BJ (cell line): ENCODE results near the gene CASP1. TPM values are rescaled to one million over a fixed set of nuclear protein-coding genes. Genes with fewer than 3 reads are reported as not detected.

Experiments
- CTCF ChIA-PET: fragments of 350-600 bp; formaldehyde crosslinking; extraction: SDS; loops from one replicate; lab custom pipeline; 2021; ENCODE audit warnings: antibody characterized with exemption, inconsistent platforms; lab: Yijun Ruan, JAX
- POLR2A ChIA-PET: fragments of 300-600 bp; sonication (Branson Sonifier 250); formaldehyde crosslinking; extraction: SDS; loops from one replicate; lab custom pipeline; 2021; ENCODE audit warnings: antibody characterized with exemption; lab: Charles Lee
- DNase-seq: peaks from one replicate; pipeline ENCODE4 v3.0.0-alpha.2; 2011; ENCODE audit warnings: low read depth
- H3K27me3 ChIP-seq: 2 replicates; pipeline ENCODE4 v1.6.0; 2011; ENCODE audit warnings: low read length; ENCODE audit not compliant: control insufficient read depth, insufficient read depth
- H3K36me3 ChIP-seq: 2 replicates; pipeline ENCODE4 v1.5.1; 2011; ENCODE audit warnings: low read length; ENCODE audit not compliant: control insufficient read depth, insufficient read depth
- H3K4me3 ChIP-seq: 2 replicates; pipeline ENCODE4 v1.5.1; 2011; ENCODE audit warnings: low read depth, mild to moderate bottlenecking, control low read depth, low read length
- polyA plus RNA-seq: library from polyadenylated mRNA; depleted of rRNA; stranded (reverse); fragments of >200 nt; gene quantifications from 2 replicates; pipeline ENCODE4 v1.2.3, GENCODE V29; 2011
- TF ChIP-seq, protein P1 (sequence below): IDR thresholded peaks from 2 replicates; pipeline ENCODE4 v1.5.1; 2011; ENCODE audit warnings: low read depth, mild to moderate bottlenecking, control low read depth, inconsistent platforms, low read length, moderate library complexity; ENCODE audit not compliant: insufficient read depth

Gene CASP1
- polyA plus RNA-seq, 1 experiment = 5.1 TPM

DNA sequence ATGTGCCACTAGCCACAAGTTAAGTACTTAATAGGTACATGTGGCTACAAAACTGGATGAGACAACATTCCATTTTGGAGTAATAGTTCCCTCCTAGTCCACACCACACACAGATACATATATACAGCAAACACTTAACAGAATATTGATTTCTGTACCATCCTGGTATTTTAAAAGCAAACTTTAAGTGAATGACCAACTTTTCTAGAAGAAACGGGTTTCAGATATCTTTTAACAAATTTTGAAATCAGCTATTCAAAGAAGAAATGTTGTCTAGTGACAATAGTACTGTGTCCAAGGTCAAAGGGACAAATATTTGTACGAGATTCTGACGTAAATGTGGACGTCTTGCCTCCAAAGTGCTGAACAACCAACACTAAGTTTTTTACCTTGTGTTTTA, 22.5 kb upstream of the CASP1 start:
- ChIA-PET CTCF (no interaction called here), POLR2A (no interaction called here)
- H3K27me3 ChIP-seq = no peaks in the 10 kb centered on the region
- TF ChIP-seq, protein P1, sequence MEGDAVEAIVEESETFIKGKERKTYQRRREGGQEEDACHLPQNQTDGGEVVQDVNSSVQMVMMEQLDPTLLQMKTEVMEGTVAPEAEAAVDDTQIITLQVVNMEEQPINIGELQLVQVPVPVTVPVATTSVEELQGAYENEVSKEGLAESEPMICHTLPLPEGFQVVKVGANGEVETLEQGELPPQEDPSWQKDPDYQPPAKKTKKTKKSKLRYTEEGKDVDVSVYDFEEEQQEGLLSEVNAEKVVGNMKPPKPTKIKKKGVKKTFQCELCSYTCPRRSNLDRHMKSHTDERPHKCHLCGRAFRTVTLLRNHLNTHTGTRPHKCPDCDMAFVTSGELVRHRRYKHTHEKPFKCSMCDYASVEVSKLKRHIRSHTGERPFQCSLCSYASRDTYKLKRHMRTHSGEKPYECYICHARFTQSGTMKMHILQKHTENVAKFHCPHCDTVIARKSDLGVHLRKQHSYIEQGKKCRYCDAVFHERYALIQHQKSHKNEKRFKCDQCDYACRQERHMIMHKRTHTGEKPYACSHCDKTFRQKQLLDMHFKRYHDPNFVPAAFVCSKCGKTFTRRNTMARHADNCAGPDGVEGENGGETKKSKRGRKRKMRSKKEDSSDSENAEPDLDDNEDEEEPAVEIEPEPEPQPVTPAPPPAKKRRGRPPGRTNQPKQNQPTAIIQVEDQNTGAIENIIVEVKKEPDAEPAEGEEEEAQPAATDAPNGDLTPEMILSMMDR = no peak
- no peak overlapping the region for H3K4me3 ChIP-seq
- H3K36me3 ChIP-seq = no peaks in the 10 kb centered on the region
- no peak for DNase-seq

DNA sequence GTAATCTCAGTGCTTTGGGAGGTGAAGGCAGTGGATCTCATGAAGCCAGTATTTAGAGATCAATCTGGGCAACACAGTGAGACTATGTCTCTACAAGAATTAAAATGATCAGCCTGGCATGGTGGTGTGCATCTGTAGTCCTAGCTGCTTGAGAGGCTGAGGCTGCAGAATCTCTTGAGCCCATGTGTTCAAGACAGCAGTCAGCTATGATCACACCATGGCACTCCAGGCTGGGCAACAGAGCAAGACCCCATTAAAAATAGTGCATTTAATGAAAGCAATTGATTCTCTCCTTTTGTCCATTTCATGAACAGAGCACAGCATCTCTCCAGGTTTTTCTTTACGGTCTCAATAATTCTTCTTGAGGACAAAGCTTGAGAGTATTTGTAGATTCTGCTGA, 21.5 kb upstream of the CASP1 start:
- no peak for DNase-seq
- ChIA-PET CTCF (no interaction called here), POLR2A (no interaction called here)
- TF ChIP-seq, protein P1 = no peak
- Histone ChIP-seq H3K27me3 (no peaks in the 10 kb centered on the region), H3K4me3 (no peak overlapping the region), H3K36me3 (no peaks in the 10 kb centered on the region)

DNA sequence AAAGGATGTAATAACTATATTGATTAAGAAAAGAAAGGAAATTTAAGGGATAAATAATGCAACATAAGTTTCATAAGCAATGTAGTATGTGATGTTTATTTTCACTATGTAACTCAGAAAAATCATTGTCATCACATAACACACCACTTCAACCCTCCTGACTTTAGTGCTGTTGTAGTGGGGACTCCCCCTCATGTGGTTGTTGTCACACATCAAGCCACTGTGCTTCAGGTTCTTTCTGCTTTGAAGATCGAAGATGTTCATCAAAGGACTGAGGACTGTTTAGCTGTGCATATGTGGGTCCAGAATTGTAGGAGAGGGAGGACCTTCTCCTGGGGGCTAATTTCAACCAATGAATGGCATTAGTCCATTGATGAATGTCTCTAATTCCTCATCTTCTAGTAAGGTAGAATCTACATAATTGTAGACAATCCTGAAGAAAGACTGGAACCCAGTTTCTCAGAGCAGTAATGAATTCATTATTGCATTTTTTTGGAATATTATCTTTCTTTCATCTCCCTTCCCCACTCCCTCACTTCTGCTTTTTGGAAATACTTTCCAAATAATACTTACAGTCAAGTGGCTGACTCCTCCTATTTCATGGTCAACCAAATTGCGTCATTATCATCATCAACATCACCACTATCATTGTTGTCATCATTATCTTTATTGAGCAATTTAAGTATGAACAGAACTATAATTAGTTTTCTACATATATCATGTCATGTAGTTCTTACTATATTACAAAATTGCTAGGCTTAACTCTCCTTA, 20.0 kb upstream of the CASP1 start:
- POLR2A ChIA-PET = no interaction called here

DNA sequence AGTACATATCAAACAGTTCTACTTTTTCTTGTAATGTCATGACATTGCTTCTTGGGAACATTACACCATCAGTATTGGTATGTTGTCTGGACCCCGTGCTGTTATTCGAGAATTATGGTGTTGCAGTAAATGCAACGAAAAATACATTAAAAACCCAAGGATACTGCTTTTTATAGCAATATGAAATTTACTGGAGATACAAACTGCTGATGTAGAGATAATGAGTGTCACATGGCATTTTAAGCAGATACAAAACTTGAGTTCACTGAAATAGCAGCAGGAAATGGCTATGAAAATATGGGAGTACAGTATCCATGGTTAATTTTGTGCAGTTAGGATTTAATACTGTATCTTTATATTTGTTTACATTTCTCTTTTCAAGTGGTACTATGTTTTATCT, 17.5 kb upstream of the CASP1 start:
- POLR2A ChIA-PET = no interaction called here
- TF ChIP-seq, protein P1 = no peak
- no peaks in the 10 kb centered on the region for H3K36me3 ChIP-seq
- H3K4me3 ChIP-seq = no peak overlapping the region
- CTCF ChIA-PET = no interaction called here
- DNase-seq = no peak
- H3K27me3 ChIP-seq = no peaks in the 10 kb centered on the region

More for the DNA sequence above, 20.0 kb upstream of the CASP1 start:
- CTCF ChIA-PET = interaction anchor here (0.6 kb wide), 1 partner anchor 95 kb away, joined by 3 read pairs; no protein-coding TSS in a partner anchor
- no peak for DNase-seq
- TF ChIP-seq, protein P1 = no peak
- no peaks in the 10 kb centered on the region for H3K27me3 ChIP-seq
- H3K4me3 ChIP-seq = no peak overlapping the region
- no peaks in the 10 kb centered on the region for H3K36me3 ChIP-seq

DNA sequence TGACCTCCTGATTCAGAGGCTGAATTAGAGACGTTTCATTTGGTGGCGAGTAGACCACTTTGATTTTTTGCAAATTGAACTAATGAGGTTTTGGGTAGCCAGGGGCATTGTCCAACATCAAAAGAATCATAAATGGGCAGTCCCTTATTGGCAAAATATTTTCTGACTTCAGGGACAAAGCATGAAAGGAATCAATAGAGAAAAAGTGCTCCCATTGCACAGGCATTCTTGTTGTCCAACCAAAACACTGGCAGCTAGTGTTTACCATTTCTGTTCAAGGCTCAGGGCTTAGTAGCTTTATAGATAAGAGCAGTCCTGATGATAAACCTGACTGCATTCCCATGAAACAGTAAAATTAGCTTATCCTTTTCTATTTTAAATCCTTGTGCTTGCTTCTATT, 16.6 kb upstream of the CASP1 start:
- DNase-seq = no peak
- POLR2A ChIA-PET = interaction anchor here (0.6 kb wide), 1 partner anchor 83 kb away, joined by 4 read pairs; the partner anchor contains the start of gene CASP4
- CTCF ChIA-PET = no interaction called here
- Histone ChIP-seq H3K27me3 (no peaks in the 10 kb centered on the region), H3K4me3 (no peak overlapping the region), H3K36me3 (no peaks in the 10 kb centered on the region)
- TF ChIP-seq, protein P1 = no peak
